Small intestine (tissue), 7 donors: ENCODE measurements around the gene CACNG4. TPM values are rescaled to one million over a fixed set of nuclear protein-coding genes. Genes with fewer than 3 reads are reported as not detected.

ENCODE experiments used
- DNase-seq, 2 donors: peaks; one replicate each; pipeline versions ENCODE4 v3.0.0 to v3.0.0-alpha.2; 2013
- FAIRE-seq: peaks from 2 replicates; lab custom pipeline; 2012; peaks lifted over from hg19 to GRCh38; lab: Jason Lieb, UNC
- H3K27ac ChIP-seq, 3 donors: one replicate each; pipeline ENCODE4 v1.5.1; 2013; ENCODE audit warnings: low read length in 2 of 3, mild to moderate bottlenecking in 2 of 3, control low read depth in 1 of 3, inconsistent platforms in 1 of 3, low read depth in 1 of 3, moderate library complexity in 1 of 3
- H3K27me3 ChIP-seq, 3 donors: one replicate each; pipeline ENCODE4 v1.6.1; 2013; ENCODE audit warnings: low read length in 3 of 3, inconsistent platforms in 1 of 3; ENCODE audit not compliant: control insufficient read depth in 3 of 3, insufficient read depth in 3 of 3
- H3K36me3 ChIP-seq, 3 donors: one replicate each; pipeline ENCODE4 v1.6.1; 2013; ENCODE audit warnings: low read length in 3 of 3, inconsistent platforms in 1 of 3, low read depth in 1 of 3, mild to moderate bottlenecking in 1 of 3, moderate library complexity in 1 of 3; ENCODE audit not compliant: control insufficient read depth in 3 of 3, insufficient read depth in 2 of 3
- H3K4me1 ChIP-seq, 3 donors: one replicate each; pipeline ENCODE4 v1.6.1; 2013; ENCODE audit warnings: low read length in 2 of 3, inconsistent platforms in 1 of 3, low read depth in 1 of 3, mild to moderate bottlenecking in 1 of 3, moderate library complexity in 1 of 3; ENCODE audit not compliant: control insufficient read depth in 3 of 3, insufficient read depth in 2 of 3
- H3K4me3 ChIP-seq, 3 donors: one replicate each; pipeline ENCODE4 v1.5.1; 2013; ENCODE audit warnings: low read length in 3 of 3, control low read depth in 1 of 3, inconsistent platforms in 1 of 3, low read depth in 1 of 3, mild to moderate bottlenecking in 1 of 3, moderate library complexity in 1 of 3
- H3K9me3 ChIP-seq, 2 donors: one replicate each; pipeline ENCODE4 v1.6.1; 2013; ENCODE audit warnings: low read depth in 1 of 2, low read length in 1 of 2; ENCODE audit not compliant: control insufficient read depth in 2 of 2, insufficient read depth in 1 of 2
- WGBS, 3 donors: extraction: QIAGEN DNeasy Blood & Tissue Kit; methylation state at CpG; one replicate each; pipeline ENCODE4 v1.1.7; 2013; 5-methylcytosine and 5-hydroxymethylcytosine counted together
- polyA plus RNA-seq, 4 donors: library from polyadenylated mRNA; stranded (reverse) in 3 of 4; unstranded in 1 of 4; fragments of 200-250 nt in 3 of 4; fragments of 120-200 nt in 1 of 4; gene quantifications; one replicate each; pipeline versions ENCODE4 v1.2.1 to v1.2.3, GENCODE V29; 2013
- donor health status: healthy with polysubstance abuse.
- donor health status: control.
- donor health status: control.
- donor health status: Bipolar disorder and iron deficiency.
- donor health status: healthy.

CACNG4 gene
- polyA plus RNA-seq, 4 donors, result 0.27 to 0.64 (median 0.51) TPM; not detected in 1

GRCh38 chr17:66960613-66961012, 3.9 kb upstream of the CACNG4 start:
- Histone ChIP-seq H3K27ac (no peak overlapping the region), H3K27me3 (peaks cover 3 to 45% (median 27%) of the 10 kb centered on the region in 3 donors), H3K9me3 (no peaks in the 10 kb centered on the region), H3K36me3 (no peaks in the 10 kb centered on the region), H3K4me3 (no peak overlapping the region), H3K4me1 (no peaks in the 10 kb centered on the region)
- FAIRE-seq, result no peak
- 66 to 82% (median 81%) methylated on average over 8 of the region's 8 CpGs for WGBS, 3 donors
- no peak for DNase-seq

- DNase-seq (no peak), FAIRE-seq (no peak)
- H3K36me3 ChIP-seq, result no peaks in the 10 kb centered on the region
- no peak overlapping the region for H3K4me3 ChIP-seq
- no peaks in the 10 kb centered on the region for H3K4me1 ChIP-seq
- peaks cover 3 to 67% (median 45%) of the 10 kb centered on the region in 3 donors for H3K27me3 ChIP-seq
- WGBS, 3 donors, result 9 to 22% (median 14%) methylated on average over 8 of the region's 8 CpGs
- no peaks in the 10 kb centered on the region for H3K9me3 ChIP-seq
- H3K27ac ChIP-seq, result no peak overlapping the region
These were observed 992 bp upstream of the CACNG4 start for GRCh38 chr17:66963521-66963908.

GRCh38 chr17:66964930-66965800, 658 bp downstream of the CACNG4 start:
- Histone ChIP-seq H3K36me3 (no peaks in the 10 kb centered on the region), H3K4me3 (peak overlapping the region in 2 of 3 donors; percentile 44 to 46), H3K27me3 (peaks cover 3 to 60% (median 42%) of the 10 kb centered on the region in 3 donors), H3K9me3 (no peaks in the 10 kb centered on the region), H3K4me1 (no peaks in the 10 kb centered on the region), H3K27ac (no peak overlapping the region)
- WGBS, 3 donors, result 1 to 3% (median 2%) methylated on average over 50 to 90 of the region's 92 CpGs
- peak in 1 of 2 donors; percentile 31 for DNase-seq
- no peak for FAIRE-seq

- Histone ChIP-seq H3K27ac (no peak overlapping the region), H3K4me1 (no peaks in the 10 kb centered on the region), H3K9me3 (no peaks in the 10 kb centered on the region), H3K4me3 (peak overlapping the region in 2 of 3 donors; percentile 44 to 46), H3K36me3 (no peaks in the 10 kb centered on the region), H3K27me3 (peaks cover 3 to 55% (median 40%) of the 10 kb centered on the region in 3 donors)
- 1 to 3% (median 1%) methylated on average over 36 of the region's 36 CpGs for WGBS, 3 donors
- no peak for FAIRE-seq
- DNase-seq, result peak in 1 of 2 donors; percentile 35
These were observed 1.3 kb downstream of the CACNG4 start for GRCh38 chr17:66965801-66966262.

GRCh38 chr17:66966298-66966697, 1.8 kb downstream of the CACNG4 start:
- Histone ChIP-seq H3K36me3 (no peaks in the 10 kb centered on the region), H3K27me3 (peaks cover 3 to 55% (median 37%) of the 10 kb centered on the region in 3 donors), H3K27ac (no peak overlapping the region), H3K4me3 (peak overlapping the region in 2 of 3 donors; percentile 44 to 46), H3K4me1 (no peaks in the 10 kb centered on the region), H3K9me3 (no peaks in the 10 kb centered on the region)
- FAIRE-seq, result no peak
- WGBS, 3 donors, result 5 to 17% (median 8%) methylated on average over 11 of the region's 11 CpGs
- DNase-seq, result no peak

- H3K4me3 ChIP-seq, result no peak overlapping the region
- H3K36me3 ChIP-seq, result no peaks in the 10 kb centered on the region
- H3K27me3 ChIP-seq, result peaks cover 3 to 55% (median 37%) of the 10 kb centered on the region in 3 donors
- H3K27ac ChIP-seq, result no peak overlapping the region
- no peaks in the 10 kb centered on the region for H3K4me1 ChIP-seq
- DNase-seq (no peak), FAIRE-seq (no peak)
- H3K9me3 ChIP-seq, result no peaks in the 10 kb centered on the region
- 48 to 76% (median 57%) methylated on average over 9 of the region's 9 CpGs for WGBS, 3 donors
These were observed 2.4 kb downstream of the CACNG4 start for GRCh38 chr17:66966704-66967418.

- H3K27me3 ChIP-seq, result peaks cover 3 to 46% (median 28%) of the 10 kb centered on the region in 3 donors
- WGBS, 3 donors, result 66 to 71% (median 68%) methylated on average over 10 of the region's 10 CpGs
- H3K4me3 ChIP-seq, result no peak overlapping the region
- H3K9me3 ChIP-seq, result no peaks in the 10 kb centered on the region
- H3K4me1 ChIP-seq, result no peaks in the 10 kb centered on the region
- no peak for FAIRE-seq
- H3K36me3 ChIP-seq, result no peaks in the 10 kb centered on the region
- H3K27ac ChIP-seq, result no peak overlapping the region
- no peak for DNase-seq
These were observed 3.5 kb downstream of the CACNG4 start for GRCh38 chr17:66967837-66968543.

GRCh38 chr17:66968916-66969315, 4.4 kb downstream of the CACNG4 start:
- Histone ChIP-seq H3K4me3 (no peak overlapping the region), H3K4me1 (no peaks in the 10 kb centered on the region), H3K27ac (no peak overlapping the region), H3K9me3 (no peaks in the 10 kb centered on the region), H3K36me3 (no peaks in the 10 kb centered on the region), H3K27me3 (peaks cover 3 to 36% (median 23%) of the 10 kb centered on the region in 3 donors)
- WGBS, 3 donors, result 68 to 79% (median 76%) methylated on average over 4 of the region's 4 CpGs
- DNase-seq (no peak), FAIRE-seq (no peak)
